GM18867 (cell line): ENCODE measurements around the gene ADAMTS7.
A peak's percentile ranks its signal among the peaks of the same experiment; 100 is the strongest.
"Not testable (repeated sequence)": the region's sequence is repeated elsewhere in the genome, so short reads cannot be mapped to it uniquely, and the experiment has no call there.

Experiments
- ATAC-seq: cut with Tn5 transposase; IDR thresholded peaks from one replicate; pipeline ENCODE4 v1.9.1; 2021; ENCODE audit warnings: mild to moderate bottlenecking, moderate library complexity; ENCODE audit not compliant: unreplicated experiment

The ADAMTS7 gene

DNA sequence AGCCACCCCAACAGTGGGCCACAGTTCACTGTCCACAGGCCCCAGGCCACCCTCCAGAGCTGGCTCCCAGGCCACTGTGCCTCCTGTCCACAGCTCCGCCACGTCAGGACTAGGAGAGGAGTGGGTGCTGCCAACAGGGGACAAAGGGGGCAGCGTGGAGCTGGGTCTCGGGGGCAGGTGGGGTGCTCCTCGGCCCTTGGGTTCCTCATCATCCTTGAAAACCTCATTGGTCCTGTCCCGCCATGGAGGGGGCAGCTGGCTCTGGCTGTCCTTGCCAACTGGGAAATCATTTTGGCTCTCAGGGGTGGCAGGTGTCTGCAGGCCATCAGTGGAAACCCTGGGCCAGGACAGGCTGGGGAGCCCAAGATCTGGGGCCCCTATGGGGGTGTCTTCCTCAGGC is 45.2 kb downstream of the ADAMTS7 start:
- no peak for ATAC-seq

DNA sequence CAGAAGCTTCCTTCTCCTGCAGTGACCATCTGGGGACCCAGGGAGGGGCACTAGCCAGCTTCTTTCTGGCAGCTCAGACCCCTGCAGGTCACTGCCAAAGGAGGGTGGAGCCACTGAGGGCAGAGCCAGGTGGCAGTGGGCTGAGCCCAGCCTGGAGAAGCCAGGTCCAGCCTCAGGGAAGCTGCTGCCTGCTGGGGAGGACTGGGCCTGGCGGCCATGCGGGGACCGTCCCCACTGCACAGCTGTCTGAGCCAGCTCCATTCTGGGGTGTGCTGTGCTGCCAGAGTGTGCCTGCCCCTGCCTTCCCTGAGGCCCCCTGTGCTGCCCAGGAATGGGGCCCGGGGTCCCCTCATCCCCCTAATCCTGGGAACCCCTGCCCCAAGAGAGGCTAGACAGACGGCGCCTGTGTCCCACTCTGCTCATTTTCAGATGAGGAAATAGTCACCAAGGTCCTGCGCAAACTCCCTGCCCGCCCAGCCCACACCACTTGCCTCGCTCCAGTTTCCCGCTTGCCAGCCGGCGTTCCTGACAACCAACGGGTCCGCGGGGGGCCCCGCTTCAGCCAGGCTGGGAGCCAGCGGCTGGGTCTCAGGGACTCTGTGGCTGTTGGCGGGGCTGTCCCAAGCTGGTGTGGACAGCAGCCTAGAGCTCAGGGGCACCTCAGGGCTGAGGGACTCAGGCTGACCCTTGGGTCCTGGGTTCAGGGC is 46.0 kb downstream of the ADAMTS7 start:
- ATAC-seq: not testable (repeated sequence)

DNA sequence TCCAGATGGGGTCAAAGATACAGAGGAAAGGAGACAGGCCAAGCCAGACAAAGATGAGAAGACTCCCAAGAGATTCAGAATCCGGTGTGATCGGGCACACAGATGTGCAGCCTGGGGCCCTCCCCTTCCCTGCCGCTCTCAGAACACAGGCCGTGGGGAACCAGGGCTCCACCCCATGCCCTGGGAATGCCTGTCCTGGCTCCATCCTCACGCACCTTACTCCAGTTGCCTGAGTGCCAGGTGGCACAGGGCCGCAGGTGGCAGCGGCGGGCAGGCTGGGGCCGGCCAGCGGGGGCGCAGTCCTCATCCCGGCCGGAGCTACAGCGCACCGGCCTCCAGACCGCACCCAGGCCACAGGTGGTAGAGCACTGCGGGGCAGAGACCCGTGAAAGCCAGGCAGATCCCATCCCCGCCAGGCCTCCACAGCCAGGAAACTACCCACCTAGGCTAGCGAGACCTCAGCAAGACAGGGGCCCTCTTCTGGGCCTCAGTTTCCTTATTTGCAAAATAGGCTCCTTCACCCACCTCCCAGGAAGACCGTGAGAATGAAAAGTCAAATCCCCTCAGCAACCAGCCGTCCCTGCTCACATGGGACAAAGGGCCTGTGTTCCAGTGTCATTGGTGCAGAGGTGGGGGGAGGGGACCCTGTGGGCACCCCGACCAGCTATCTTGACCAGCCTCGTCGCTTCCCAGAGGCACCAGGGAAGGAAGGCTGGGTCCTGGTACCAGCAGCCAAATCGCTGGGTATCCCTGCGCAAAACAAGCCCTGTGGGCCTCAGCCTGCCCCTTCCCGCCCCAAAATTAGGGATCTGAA is 46.7 kb downstream of the ADAMTS7 start:
- ATAC-seq: not testable (repeated sequence)

DNA sequence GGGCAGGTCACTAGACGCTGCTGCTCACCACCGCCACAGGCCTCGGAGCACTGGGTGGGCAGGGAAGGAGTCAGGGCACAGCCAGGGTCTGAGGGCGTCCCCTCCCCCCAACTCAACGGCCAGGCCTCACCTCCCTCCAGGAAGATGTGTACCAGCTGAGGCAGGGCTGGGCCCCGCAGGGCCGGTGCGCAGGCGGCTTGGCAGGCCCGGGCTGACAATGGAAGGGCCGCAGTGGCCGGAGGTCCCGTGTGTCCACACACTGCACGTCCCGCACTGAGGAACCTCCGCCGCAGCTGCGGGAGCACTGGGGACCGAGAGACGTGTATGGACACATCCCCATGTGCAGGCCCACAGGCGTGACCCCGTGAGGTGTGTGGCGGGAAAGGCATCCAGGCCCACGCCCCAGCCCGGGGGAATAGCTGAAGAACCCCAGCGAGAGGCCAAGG is 47.4 kb downstream of the ADAMTS7 start:
- ATAC-seq: no peak

DNA sequence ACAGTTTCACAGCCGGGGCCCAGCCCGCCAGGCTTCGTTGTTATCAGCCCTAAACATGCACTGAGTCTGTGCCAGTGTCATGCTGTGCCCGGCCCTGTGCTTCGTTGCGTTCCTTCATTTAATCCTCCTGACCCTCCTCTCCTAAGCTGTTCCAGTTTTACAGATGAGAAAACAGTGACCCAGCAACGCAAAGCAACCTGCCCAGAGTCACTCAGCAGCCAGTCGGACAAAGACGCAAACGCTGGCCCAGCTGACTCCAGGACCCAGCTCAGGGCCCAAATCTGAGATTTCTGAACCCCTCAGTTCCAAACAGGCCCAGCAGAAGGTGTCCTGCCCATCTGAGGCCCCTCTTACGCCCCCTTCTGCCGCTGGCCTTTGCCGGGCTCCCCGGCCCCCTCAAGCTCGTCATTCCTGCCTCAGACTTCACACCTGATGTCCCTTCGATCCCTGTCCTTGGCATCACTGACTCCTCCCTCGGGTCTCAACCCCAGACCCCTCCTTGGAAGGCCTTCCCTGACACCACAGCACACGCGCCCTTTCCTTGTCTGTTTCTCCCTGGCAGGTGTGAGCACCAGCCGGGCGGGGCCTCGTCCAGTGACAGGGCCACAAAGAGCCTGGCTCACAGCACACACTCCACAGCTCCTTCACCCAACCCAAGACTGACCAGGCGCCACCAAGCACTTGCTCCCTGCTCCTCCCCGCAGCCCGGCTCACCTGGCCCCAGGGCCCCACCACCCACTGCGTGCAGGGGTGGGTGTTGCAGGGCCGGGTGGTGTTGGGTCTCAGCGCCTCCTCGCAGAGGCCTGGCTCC is 48.1 kb downstream of the ADAMTS7 start:
- ATAC-seq: no peak

DNA sequence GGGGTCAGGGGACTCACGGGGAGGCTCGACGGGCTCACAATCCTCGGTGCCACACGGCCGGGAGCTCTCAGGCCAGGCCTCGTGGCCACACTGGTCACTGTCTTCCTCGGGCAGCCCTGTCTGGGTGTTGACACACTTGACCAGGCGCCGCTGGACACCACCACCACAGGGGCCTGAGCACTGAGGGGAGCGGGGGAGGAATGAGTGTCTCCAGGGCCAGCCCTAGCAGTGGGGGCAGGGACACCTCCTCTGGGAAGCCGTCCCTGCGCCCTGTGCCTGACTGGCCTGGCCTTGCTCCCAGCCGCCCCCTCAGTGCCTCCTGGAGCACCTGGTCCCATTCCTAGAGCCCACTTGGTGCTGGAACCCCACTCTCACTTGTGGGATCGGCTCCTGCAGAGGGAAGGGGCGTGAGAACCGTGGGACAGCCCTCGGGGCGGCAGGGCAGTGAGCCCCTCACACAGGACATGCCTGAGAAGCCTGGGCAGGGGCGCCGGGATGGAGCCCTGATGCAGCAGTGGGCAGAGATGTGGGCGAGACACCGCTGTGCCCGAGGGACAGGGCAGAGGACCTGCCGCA is 48.8 kb downstream of the ADAMTS7 start:
- ATAC-seq: not testable (repeated sequence)

DNA sequence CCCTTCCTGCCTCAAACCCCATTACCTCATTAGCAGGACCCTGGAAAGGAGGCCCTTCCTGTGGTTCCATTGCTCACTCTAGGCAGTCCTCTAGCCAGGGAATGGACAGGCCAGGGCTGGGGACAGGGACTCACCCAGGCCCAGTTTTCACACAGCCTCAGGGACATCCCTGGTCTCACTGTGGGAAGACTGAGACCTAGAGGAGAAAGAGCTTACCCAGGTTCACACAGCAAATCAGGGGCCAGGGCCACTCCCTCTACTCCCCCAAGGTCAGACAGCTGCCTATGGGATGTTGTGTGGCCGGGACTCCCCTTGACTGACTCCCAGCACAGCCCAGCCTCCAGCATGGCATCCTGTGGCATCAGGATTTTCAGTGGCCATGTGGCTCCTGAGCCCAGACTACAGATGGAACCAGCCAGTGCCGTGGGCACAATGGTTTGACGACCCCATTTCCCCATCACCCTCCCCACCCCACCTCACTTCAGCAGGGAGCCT is 49.3 kb downstream of the ADAMTS7 start:
- no peak for ATAC-seq

DNA sequence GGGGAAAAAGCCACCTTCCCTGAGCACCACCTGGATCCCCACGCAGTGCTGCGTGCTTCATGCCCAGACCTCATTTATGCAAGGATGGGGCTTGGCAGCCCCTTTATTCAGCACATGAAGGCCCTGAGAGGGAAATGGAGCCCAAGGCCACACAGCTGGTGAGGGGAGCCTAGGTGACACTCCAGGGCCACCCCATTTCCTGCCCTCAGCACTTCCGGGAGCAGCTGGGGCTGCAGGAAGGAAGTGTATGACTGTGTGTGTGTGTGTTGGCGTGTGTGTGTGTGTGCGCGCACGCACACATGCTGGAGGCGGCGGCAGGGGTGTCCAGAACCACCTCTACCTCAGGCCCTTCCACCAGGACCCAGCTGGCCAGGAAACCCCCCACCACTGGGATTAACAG is 49.8 kb downstream of the ADAMTS7 start:
- peak; percentile 46 for ATAC-seq

DNA sequence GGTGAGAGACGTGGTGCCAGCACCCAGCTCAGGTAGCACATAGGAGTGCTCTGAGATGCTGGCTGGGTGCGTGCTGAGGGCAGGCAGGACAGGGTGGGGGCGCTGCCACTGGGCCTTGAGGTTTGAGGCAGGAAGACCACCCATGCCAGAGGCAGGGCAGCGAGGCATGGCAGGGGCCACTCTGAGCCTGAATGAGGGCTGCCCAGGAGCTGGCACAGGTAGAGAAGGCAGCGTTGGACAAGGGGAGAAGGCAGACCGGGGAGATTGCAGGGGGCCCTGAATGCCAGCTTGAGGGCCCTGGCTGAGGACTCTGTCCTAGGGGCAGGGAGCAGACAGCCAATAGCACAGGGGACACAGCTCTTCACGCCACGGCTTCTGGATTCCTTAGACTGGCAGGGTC is 50.2 kb downstream of the ADAMTS7 start:
- no peak for ATAC-seq

DNA sequence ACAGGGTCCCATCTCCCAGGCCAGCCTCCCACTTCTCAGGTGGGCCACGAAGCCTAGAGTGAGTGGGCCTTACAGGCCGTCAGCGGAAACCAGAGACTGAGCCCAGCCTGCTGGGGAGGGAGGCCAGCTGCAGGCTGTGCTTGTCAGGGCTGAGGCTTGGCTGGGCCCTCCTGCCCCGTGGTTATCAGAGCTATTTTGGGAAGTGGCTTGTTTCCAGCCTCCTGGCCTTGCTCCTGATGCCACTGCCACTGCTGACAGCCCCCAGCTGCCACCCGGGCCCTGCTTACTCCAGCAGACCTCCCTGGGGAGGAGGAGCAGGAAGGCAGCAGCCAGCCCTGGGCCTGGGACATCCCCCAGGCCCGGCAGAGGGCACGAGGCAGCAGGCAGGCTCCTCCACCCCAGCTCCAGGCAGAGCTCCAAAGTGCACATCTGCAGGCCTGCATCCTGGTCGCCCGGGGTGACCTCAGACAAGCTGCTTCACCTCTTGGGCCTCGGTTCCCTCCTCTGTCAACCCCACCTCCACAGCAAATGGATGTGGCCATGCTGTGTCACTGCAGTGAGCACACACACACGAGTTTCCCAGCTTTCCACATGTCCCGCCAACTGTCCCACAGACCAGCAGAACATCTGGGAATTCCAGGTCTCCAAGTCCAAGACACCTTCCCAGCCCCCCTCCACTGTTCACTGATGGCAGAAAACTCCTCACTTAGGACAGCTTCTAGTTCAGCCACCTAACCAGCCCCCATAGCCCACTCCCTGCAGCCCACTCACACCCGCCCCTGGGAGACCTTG is 51.0 kb downstream of the ADAMTS7 start:
- not testable (repeated sequence) for ATAC-seq

DNA sequence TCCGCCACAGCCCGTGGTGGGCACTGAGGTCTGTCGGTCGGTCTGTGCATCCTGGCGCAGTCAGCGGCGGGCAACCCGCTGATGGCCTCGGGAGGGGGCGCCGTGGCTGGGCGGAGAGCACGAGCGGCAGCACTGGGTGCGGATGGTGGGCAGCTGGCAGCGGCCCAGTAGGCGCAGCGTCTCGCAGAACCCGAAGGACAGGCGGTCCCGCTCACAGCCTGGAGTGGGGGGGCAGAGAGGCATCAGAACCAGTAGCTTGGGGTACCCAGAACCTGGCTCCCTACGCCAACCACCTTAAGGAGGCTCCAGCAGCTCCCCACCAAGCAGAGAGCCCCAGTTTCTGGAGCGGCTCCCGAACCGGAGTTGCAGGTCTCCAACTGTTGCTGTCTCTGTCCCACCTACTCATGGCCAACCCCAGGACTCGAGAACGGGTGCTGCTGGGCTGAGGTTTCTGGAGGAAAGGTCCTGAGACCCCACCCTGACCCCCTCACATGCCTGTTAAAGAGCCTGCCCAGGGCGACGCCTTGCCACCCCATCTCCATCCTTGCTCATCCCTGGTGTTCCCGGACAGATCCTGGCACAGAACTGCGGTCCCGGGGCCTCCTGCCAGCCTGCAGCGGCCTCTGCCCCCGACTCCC is 51.8 kb downstream of the ADAMTS7 start:
- ATAC-seq: not testable (repeated sequence)

DNA sequence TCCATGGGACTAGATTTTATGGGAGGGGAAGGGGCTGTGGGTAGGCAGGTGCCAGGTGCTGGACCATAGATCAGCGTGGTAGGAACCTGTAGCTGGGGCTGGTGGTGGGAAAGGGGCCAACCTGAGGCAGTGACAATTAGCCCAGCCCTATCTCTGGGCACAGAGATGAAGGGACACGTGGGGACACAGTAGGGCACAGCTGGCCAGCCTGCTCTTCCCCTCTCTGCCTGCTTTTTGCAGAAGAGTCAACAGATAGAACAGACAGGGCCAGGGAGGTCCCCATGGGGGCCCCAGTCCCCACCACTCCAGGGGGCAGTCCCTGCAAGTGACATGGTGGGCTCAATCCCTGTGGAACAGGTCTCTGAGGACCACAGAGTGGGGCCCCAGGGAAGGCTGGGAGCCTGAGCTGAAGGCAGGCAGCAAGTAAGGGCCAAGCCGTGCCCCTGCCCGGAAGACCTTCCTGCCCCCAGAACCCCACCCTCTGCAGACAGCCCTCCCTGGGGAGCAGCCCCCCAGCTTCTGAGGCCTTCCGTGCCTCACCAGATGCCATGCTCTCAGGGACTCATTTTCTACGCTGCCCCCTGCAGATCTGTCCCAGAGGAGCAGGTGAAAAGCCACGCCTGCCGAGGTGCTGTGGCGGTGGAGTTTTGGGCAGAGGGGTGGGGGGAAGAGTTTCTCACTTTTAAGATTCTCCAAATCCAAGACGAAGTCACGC is 52.6 kb downstream of the ADAMTS7 start:
- ATAC-seq: not testable (repeated sequence)

DNA sequence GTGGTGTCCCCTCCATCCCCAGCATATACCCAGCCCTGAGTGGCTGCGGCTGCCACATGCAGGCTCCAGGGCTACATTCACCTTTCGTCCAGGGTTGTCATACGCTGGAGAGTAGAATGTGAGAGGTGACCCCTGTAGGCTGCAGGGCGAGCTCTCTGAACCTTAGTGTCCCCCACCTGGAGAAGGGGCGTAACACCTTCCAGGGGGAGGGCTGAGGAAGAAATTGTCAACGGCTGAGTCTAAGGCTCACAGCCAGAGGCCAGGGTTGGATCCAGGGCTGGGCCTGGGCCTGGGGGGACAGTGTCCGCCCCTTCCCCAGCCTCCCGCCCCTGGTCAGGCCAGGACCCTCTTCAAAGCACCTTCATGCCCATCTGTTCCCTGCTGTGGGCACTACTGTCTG is 53.2 kb downstream of the ADAMTS7 start:
- not testable (repeated sequence) for ATAC-seq

DNA sequence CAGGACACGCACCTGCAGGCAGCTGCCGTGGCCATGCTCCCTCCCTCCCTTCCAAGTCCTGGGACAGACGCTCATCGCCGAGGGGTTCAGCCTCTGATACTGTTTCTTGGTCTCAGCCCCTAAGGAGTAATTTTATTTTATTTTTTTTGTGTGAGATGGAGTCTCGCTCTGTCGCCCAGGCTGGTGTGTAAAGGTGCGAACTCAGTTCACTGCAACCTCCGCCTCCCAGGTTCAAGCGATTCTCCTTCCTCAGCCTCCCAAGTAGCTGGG is 53.7 kb downstream of the ADAMTS7 start:
- ATAC-seq: no peak

DNA sequence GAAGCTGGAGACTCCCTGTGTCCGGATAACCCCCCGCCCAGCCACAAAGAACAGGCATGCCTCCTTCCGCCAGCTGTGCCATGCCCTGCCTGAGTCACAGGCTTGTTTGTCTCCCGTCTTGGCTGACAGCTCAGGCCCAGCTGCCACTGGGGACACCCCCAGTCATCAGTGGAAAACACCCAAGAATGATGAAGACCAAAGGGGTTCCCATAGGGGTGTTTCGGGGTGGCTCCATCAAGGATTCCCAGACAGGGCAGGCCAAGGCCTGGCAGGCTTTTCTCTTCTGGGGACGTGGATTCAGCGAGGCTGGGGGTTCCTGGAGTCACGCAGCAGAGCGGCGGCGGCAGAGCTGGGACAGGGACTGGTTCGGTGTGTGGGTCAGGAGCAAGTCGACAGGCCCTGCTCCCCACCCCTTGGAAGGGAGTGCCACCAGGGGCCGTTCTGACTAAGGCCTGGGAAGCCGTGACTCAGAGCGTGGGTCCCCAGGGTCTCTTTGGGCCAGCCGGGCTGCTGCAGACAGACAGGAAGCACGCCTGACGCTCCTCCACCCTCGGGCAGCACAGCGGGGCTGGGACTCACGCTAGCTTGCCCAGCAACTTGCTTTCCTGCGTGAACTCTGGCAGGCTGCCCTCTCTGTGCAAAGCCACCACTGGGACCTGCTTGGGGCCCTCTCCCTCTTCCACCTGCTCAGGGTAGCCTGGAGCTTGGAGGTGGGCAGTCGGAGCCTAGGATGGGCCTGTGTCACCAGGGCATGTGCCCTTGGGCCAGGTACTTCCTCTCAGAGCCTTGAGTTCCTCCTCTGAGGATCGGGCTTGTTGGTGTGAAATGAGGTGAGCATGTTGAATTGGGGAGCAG is 54.3 kb downstream of the ADAMTS7 start:
- ATAC-seq: peak; percentile 54

DNA sequence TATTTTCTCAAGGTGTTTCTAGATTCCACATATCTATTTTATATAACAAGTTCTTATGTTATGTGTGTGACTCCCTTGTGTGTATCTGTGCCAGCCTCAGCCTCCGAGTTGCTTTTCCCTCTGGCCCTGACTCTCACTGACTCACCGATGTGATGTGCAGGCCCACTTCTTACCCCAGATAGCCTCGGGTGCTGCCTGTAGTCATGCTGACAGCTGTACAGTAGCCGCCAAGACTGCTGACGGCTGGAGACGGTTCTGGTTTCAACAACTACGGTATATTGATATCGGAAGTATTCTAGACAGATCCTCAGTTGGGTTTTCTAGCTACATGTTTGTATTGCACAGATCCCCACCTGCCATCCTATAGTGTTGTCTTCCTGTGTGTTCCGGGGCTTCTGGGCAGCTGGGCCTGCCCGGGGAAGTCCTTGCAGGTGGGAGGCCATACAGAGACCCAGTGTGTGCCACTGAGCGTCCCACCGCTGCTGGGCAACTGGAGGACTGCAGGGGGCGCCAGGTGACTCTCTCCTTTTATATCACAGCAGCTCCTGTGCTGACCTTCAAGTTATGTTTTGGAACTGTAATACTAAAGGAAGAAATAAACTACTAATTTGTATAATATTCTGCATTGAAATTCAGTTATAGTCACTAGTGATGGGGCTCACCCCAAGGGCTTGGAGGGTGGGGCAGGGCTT is 55.2 kb downstream of the ADAMTS7 start:
- peak; percentile 39 for ATAC-seq

DNA sequence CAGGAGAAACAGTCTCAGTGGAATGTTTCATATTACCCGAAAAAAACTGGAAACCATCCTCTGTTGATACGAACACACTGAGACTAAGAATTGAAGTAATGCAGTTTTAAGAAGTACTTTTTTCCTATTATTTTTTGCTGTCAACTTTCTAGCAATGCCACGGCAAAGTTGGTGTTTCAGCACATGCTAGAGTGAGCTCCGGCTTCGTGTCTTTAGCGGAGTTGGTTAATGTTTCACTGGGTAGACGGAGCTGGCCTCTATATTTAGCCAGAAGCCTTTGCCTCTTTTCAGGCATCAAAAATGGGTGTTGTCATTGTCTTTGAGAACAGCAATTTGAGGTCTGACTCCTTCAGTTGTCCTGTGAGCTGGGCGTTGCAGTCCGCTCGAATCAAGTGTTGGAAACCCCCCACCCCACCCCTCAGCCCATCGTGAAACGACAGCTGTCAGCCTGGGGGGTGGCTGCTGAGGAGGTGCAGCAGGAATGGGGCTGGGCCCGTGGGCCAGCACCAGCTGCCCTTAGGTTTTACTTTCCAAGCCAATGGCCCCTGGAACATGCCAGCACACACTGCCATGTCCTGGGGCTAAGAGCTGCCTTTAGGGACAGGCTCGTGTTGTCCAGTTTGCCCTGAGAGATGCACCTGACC is 56.5 kb downstream of the ADAMTS7 start:
- ATAC-seq: not testable (repeated sequence)
